ENCODE results near the gene ULK4.

Gene ULK4

GRCh38 chr3:41961751-41962679, at the start of gene ULK4:
Gene ULK4 (minus strand): TSS chr3:41962103. CDS start chr3:41954759, 7,344 bp downstream.
- Histone ChIP-seq H3K4me3 (ENCODE audit: low read length, poor library complexity, severe bottlenecking) (peak within 1 kb of the TSS; percentile 91), H4K20me1 (ENCODE audit: insufficient read depth, low read length, poor library complexity, severe bottlenecking) (no peaks in the 10 kb centered on the region), H3K9ac (ENCODE audit: low read depth, low read length, poor library complexity, severe bottlenecking) (peak within 1 kb of the TSS; percentile 68), H3K79me2 (ENCODE audit: insufficient read depth, low read length) (0 out of 2 replicates have a peak, but pooled peaks cover 7% of the 10 kb centered on the region), H3K9me2 (replicated peaks; ENCODE audit: low read depth, low read length) (no peaks in the 10 kb centered on the region), H3K9me3 (ENCODE audit: insufficient read depth, low read depth, low read length) (no peaks in the 10 kb centered on the region), H3K27me3 (ENCODE audit: insufficient read depth, low read length, poor library complexity, severe bottlenecking) (no peaks in the 10 kb centered on the region), H3K36me3 (ENCODE audit: insufficient read depth, low read length) (no peaks in the 10 kb centered on the region), H3K4me1 (ENCODE audit: insufficient read depth, low read length, poor library complexity, severe bottlenecking) (peaks cover 6% of the 10 kb centered on the region), H2AFZ (ENCODE audit: low read length) (peak within 1 kb of the TSS; percentile 92), H3K4me2 (ENCODE audit: low read depth, low read length, poor library complexity, severe bottlenecking) (peak within 1 kb of the TSS; percentile 94), H3F3A (ENCODE audit: low read depth) (peaks cover 3% of the 10 kb centered on the region; the same call in 1 of the 2 replicates)
- no peak for TF ChIP-seq CTCF (conservative IDR thresholded peaks at IDR 0.05; ENCODE audit: low read length)
- TF ChIP-seq EZH2phosphoT487 (IDR thresholded peaks at IDR 0.05; ENCODE audit: borderline replicate concordance) = no peak

GRCh38 chr3:42010530-42010929, 48.6 kb upstream of the ULK4 start:
- peaks cover 4% of the 10 kb centered on the region; the same call in 1 of the 2 replicates for H3F3A ChIP-seq (ENCODE audit: low read depth)
- H4K20me1 ChIP-seq (ENCODE audit: insufficient read depth, low read length, poor library complexity, severe bottlenecking) = peaks cover 15% of the 10 kb centered on the region
- H3K9ac ChIP-seq (ENCODE audit: low read depth, low read length, poor library complexity, severe bottlenecking) = no peak overlapping the region
- no peaks in the 10 kb centered on the region for H3K9me3 ChIP-seq (ENCODE audit: insufficient read depth, low read depth, low read length)
- no peaks in the 10 kb centered on the region for H3K9me2 ChIP-seq (replicated peaks; ENCODE audit: low read depth, low read length)
- H3K4me2 ChIP-seq (ENCODE audit: low read depth, low read length, poor library complexity, severe bottlenecking) = no peak overlapping the region
- no peak overlapping the region for H2AFZ ChIP-seq (ENCODE audit: low read length)
- H3K79me2 ChIP-seq (ENCODE audit: insufficient read depth, low read length) = peaks cover 19% of the 10 kb centered on the region
- H3K27me3 ChIP-seq (ENCODE audit: insufficient read depth, low read length, poor library complexity, severe bottlenecking) = no peaks in the 10 kb centered on the region
- no peak for TF ChIP-seq EZH2phosphoT487 (IDR thresholded peaks at IDR 0.05; ENCODE audit: borderline replicate concordance)
- TF ChIP-seq CTCF (conservative IDR thresholded peaks at IDR 0.05; ENCODE audit: low read length) = no peak
- no peaks in the 10 kb centered on the region for H3K36me3 ChIP-seq (ENCODE audit: insufficient read depth, low read length)
- H3K4me3 ChIP-seq (ENCODE audit: low read length, poor library complexity, severe bottlenecking) = no peak overlapping the region
- H3K4me1 ChIP-seq (ENCODE audit: insufficient read depth, low read length, poor library complexity, severe bottlenecking) = peaks cover 17% of the 10 kb centered on the region

GRCh38 chr3:42009456-42009855, 47.6 kb upstream of the ULK4 start:
- peaks cover 10% of the 10 kb centered on the region for H3K4me1 ChIP-seq (ENCODE audit: insufficient read depth, low read length, poor library complexity, severe bottlenecking)
- H3K79me2 ChIP-seq (ENCODE audit: insufficient read depth, low read length) = peaks cover 9% of the 10 kb centered on the region
- no peaks in the 10 kb centered on the region for H3K9me2 ChIP-seq (replicated peaks; ENCODE audit: low read depth, low read length)
- peaks cover 4% of the 10 kb centered on the region; the same call in 1 of the 2 replicates for H3F3A ChIP-seq (ENCODE audit: low read depth)
- no peak overlapping the region for H3K9ac ChIP-seq (ENCODE audit: low read depth, low read length, poor library complexity, severe bottlenecking)
- H3K27me3 ChIP-seq (ENCODE audit: insufficient read depth, low read length, poor library complexity, severe bottlenecking) = no peaks in the 10 kb centered on the region
- no peak overlapping the region for H3K4me2 ChIP-seq (ENCODE audit: low read depth, low read length, poor library complexity, severe bottlenecking)
- TF ChIP-seq EZH2phosphoT487 (IDR thresholded peaks at IDR 0.05; ENCODE audit: borderline replicate concordance) (no peak), CTCF (conservative IDR thresholded peaks at IDR 0.05; ENCODE audit: low read length) (no peak)
- peaks cover 4% of the 10 kb centered on the region for H4K20me1 ChIP-seq (ENCODE audit: insufficient read depth, low read length, poor library complexity, severe bottlenecking)
- H3K36me3 ChIP-seq (ENCODE audit: insufficient read depth, low read length) = no peaks in the 10 kb centered on the region
- H3K4me3 ChIP-seq (ENCODE audit: low read length, poor library complexity, severe bottlenecking) = no peak overlapping the region
- no peaks in the 10 kb centered on the region for H3K9me3 ChIP-seq (ENCODE audit: insufficient read depth, low read depth, low read length)
- H2AFZ ChIP-seq (ENCODE audit: low read length) = no peak overlapping the region
